ENCODE results near the gene OSBPL1A. TPM values are rescaled to one million over a fixed set of nuclear protein-coding genes. Genes with fewer than 3 reads are reported as not detected.

Gene OSBPL1A
- total RNA-seq, 1 experiment from 2014 or later = 34.8 TPM

- Mint-ChIP-seq H3K27ac (ENCODE audit: unreplicated experiment) (peak overlapping the region; percentile 98), H3K4me3 (ENCODE audit: low read depth, unreplicated experiment) (peak overlapping the region; percentile 87), H3K27me3 (ENCODE audit: unreplicated experiment) (peaks cover 21% of the 10 kb centered on the region), H3K36me3 (ENCODE audit: insufficient read depth, unreplicated experiment) (peaks cover 30% of the 10 kb centered on the region), H3K9me3 (ENCODE audit: low read depth, unreplicated experiment) (no peaks in the 10 kb centered on the region), H3K4me1 (ENCODE audit: low read depth, unreplicated experiment) (no peaks in the 10 kb centered on the region)
- intact Hi-C loops (cut with micrococcal nuclease; ENCODE audit: unreplicated experiment) = no loop called here
- peak; percentile 9 for DNase-seq
- TSS peak; percentile 56 for BruUV-seq (replicated peaks)
- TF ChIP-seq CTCF (IDR thresholded peaks at IDR 0.05; ENCODE audit: unreplicated experiment) = no peak
- CTCF ChIA-PET = interaction anchor here (0.6 to 1.4 kb wide), 3 partner anchors 17 to 1282 kb away, joined by 3 read pairs; no protein-coding TSS in a partner anchor
Observed at GRCh38 chr18:24427484-24427883, 29.9 kb upstream of the OSBPL1A start.

- intact Hi-C loops (cut with micrococcal nuclease; ENCODE audit: unreplicated experiment) = no loop called here
- Mint-ChIP-seq H3K4me3 (ENCODE audit: low read depth, unreplicated experiment) (peak within 1 kb of the TSS; percentile 87), H3K27me3 (ENCODE audit: unreplicated experiment) (peaks cover 24% of the 10 kb centered on the region), H3K36me3 (ENCODE audit: insufficient read depth, unreplicated experiment) (peaks cover 23% of the 10 kb centered on the region), H3K27ac (ENCODE audit: unreplicated experiment) (peak within 1 kb of the TSS; percentile 98), H3K4me1 (ENCODE audit: low read depth, unreplicated experiment) (no peaks in the 10 kb centered on the region), H3K9me3 (ENCODE audit: low read depth, unreplicated experiment) (no peaks in the 10 kb centered on the region)
- no TSS peak for BruUV-seq (replicated peaks)
- no peak for TF ChIP-seq CTCF (IDR thresholded peaks at IDR 0.05; ENCODE audit: unreplicated experiment)
- peak; percentile 94 for DNase-seq
- CTCF ChIA-PET = interaction anchor here (0.6 to 1.4 kb wide), 6 partner anchors 16 to 1282 kb away, joined by 3 to 5 read pairs (median 3); partner anchors contain the start of gene OSBPL1A
Observed at GRCh38 chr18:24426398-24427294, 29.0 kb upstream of the OSBPL1A start, which contains the start of gene IMPACT. TSS of gene IMPACT (plus strand) at chr18:24426670. CDS start at chr18:24426757, 87 bp downstream.

GRCh38 chr18:24426073-24426397, 28.4 kb upstream of the OSBPL1A start:
- TSS peak; percentile 88 for BruUV-seq (replicated peaks)
- TF ChIP-seq CTCF (IDR thresholded peaks at IDR 0.05; ENCODE audit: unreplicated experiment) = no peak
- peaks cover 24% of the 10 kb centered on the region for H3K27me3 Mint-ChIP-seq (ENCODE audit: unreplicated experiment)
- no peak for DNase-seq
- no peaks in the 10 kb centered on the region for H3K9me3 Mint-ChIP-seq (ENCODE audit: low read depth, unreplicated experiment)
- peak overlapping the region; percentile 87 for H3K4me3 Mint-ChIP-seq (ENCODE audit: low read depth, unreplicated experiment)
- intact Hi-C loops (cut with micrococcal nuclease; ENCODE audit: unreplicated experiment) = no loop called here
- peaks cover 23% of the 10 kb centered on the region for H3K36me3 Mint-ChIP-seq (ENCODE audit: insufficient read depth, unreplicated experiment)
- CTCF ChIA-PET = interaction anchor here (1.3 to 1.4 kb wide), 2 partner anchors 25 to 29 kb away, joined by 3 to 5 read pairs; partner anchors contain the start of gene OSBPL1A
- H3K27ac Mint-ChIP-seq (ENCODE audit: unreplicated experiment) = peak overlapping the region; percentile 72
- no peaks in the 10 kb centered on the region for H3K4me1 Mint-ChIP-seq (ENCODE audit: low read depth, unreplicated experiment)

GRCh38 chr18:24421831-24422230, 24.2 kb upstream of the OSBPL1A start:
- no peak for TF ChIP-seq CTCF (IDR thresholded peaks at IDR 0.05; ENCODE audit: unreplicated experiment)
- CTCF ChIA-PET = no interaction called here
- no peak overlapping the region for H3K27ac Mint-ChIP-seq (ENCODE audit: unreplicated experiment)

More at GRCh38 chr18:24421831-24422230, 24.2 kb upstream of the OSBPL1A start:
- H3K27me3 Mint-ChIP-seq (ENCODE audit: unreplicated experiment) = peaks cover 36% of the 10 kb centered on the region
- intact Hi-C loops (cut with micrococcal nuclease; ENCODE audit: unreplicated experiment) = no loop called here
- BruUV-seq (replicated peaks) = no TSS peak
- H3K36me3 Mint-ChIP-seq (ENCODE audit: insufficient read depth, unreplicated experiment) = peaks cover 11% of the 10 kb centered on the region
- H3K4me3 Mint-ChIP-seq (ENCODE audit: low read depth, unreplicated experiment) = no peak overlapping the region
- H3K4me1 Mint-ChIP-seq (ENCODE audit: low read depth, unreplicated experiment) = no peaks in the 10 kb centered on the region
- no peaks in the 10 kb centered on the region for H3K9me3 Mint-ChIP-seq (ENCODE audit: low read depth, unreplicated experiment)
- no peak for DNase-seq

All from Calu3 (cell line).